Suprapubic skin (tissue), 4 donors: ENCODE results near the gene NBPF6. TPM values are rescaled to one million over a fixed set of nuclear protein-coding genes. Genes with fewer than 3 reads are reported as not detected.
"Not testable (repeated sequence)": the region's sequence is repeated elsewhere in the genome, so short reads cannot be mapped to it uniquely, and the experiment has no call there.

Source experiments
- DNase-seq, 2 donors: peaks; one replicate each; pipeline ENCODE4 v3.0.0-alpha.2; 2019; ENCODE audit warnings: low spot score in 2 of 2
- H3K27ac ChIP-seq: fragments of 200-600 bp; sonication (generic); one replicate; pipeline ENCODE4 v1.5.1; 2019
- H3K27me3 ChIP-seq: fragments of 200-600 bp; sonication (generic); one replicate; pipeline ENCODE4 v1.5.1; 2019
- H3K36me3 ChIP-seq: fragments of 200-600 bp; sonication (generic); one replicate; pipeline ENCODE4 v1.5.1; 2019
- H3K4me1 ChIP-seq: fragments of 200-600 bp; sonication (generic); one replicate; pipeline ENCODE4 v1.5.1; 2019
- H3K4me3 ChIP-seq: fragments of 200-600 bp; sonication (generic); one replicate; pipeline ENCODE4 v1.5.1; 2019; ENCODE audit warnings: mild to moderate bottlenecking
- H3K9me3 ChIP-seq: fragments of 200-600 bp; sonication (generic); one replicate; pipeline ENCODE4 v1.5.1; 2019
- CTCF ChIP-seq, 2 donors: fragments of 200-600 bp in 1 of 2; fragments of 450-650 bp in 1 of 2; sonication (generic) in 1 of 2; IDR thresholded peaks; one replicate each; pipeline ENCODE4 v1.5.1; 2016 to 2019; ENCODE audit warnings: antibody characterized with exemption in 2 of 2, mild to moderate bottlenecking in 1 of 2, moderate library complexity in 1 of 2
- EP300 ChIP-seq: sonication (generic); formaldehyde crosslinking; IDR thresholded peaks from one replicate; pipeline ENCODE4 v1.6.1; 2017; ENCODE audit warnings: antibody characterized with exemption
- POLR2A ChIP-seq, 2 donors: fragments of 450-650 bp; IDR thresholded peaks; one replicate each; pipeline ENCODE4 v1.6.1; 2017; ENCODE audit warnings: antibody characterized with exemption in 2 of 2, mild to moderate bottlenecking in 2 of 2, moderate library complexity in 2 of 2
- POLR2AphosphoS5 ChIP-seq, 3 donors: sonication (generic); formaldehyde crosslinking; IDR thresholded peaks; one replicate each; pipeline ENCODE4 v1.6.1; 2017; ENCODE audit warnings: antibody characterized with exemption in 3 of 3
- WGBS: methylation state at CpG from one replicate; pipeline ENCODE4 v1.1.5; 2018; 5-methylcytosine and 5-hydroxymethylcytosine counted together
- total RNA-seq, 4 donors: library from RNA; depleted of rRNA; stranded (reverse); fragments of >200 nt; gene quantifications; one replicate each; pipeline ENCODE4 v1.1.0, GENCODE V29; 2016

NBPF6 gene
- total RNA-seq, 4 donors from 2014 or later, result not detected

- 77% methylated on average over 4 of the region's 4 CpGs for WGBS
- H3K9me3 ChIP-seq, H3K4me3 ChIP-seq, DNase-seq, H3K36me3 ChIP-seq, H3K27me3 ChIP-seq, H3K27ac ChIP-seq, H3K4me1 ChIP-seq: not testable (repeated sequence)
These were observed 20.6 kb downstream of the NBPF6 start for GRCh38 chr1:108470750-108471149.

GRCh38 chr1:108474516-108474915 lies 24.4 kb downstream of the NBPF6 start:
- not testable (repeated sequence) for DNase-seq, H3K27me3 ChIP-seq

GRCh38 chr1:108478429-108479015 lies 28.4 kb downstream of the NBPF6 start:
- no peak overlapping the region for H3K4me3 ChIP-seq
- H3K27me3 ChIP-seq, result no peaks in the 10 kb centered on the region
- 95% methylated on average over 2 of the region's 2 CpGs for WGBS
- no peak for TF ChIP-seq POLR2AphosphoS5 (IDR thresholded peaks at IDR 0.05)
- no peak for TF ChIP-seq EP300
- no peak for TF ChIP-seq POLR2A (IDR thresholded peaks at IDR 0.05)
- TF ChIP-seq CTCF (IDR thresholded peaks at IDR 0.05), result no peak
- no peaks in the 10 kb centered on the region for H3K4me1 ChIP-seq
- DNase-seq, result no peak
- H3K9me3 ChIP-seq, result peaks cover 15% of the 10 kb centered on the region
- H3K27ac ChIP-seq, result no peak overlapping the region
- H3K36me3 ChIP-seq, result no peaks in the 10 kb centered on the region

More at GRCh38 chr1:108474516-108474915, 24.4 kb downstream of the NBPF6 start:
- not testable (repeated sequence) for H3K36me3 ChIP-seq, H3K27ac ChIP-seq, H3K4me3 ChIP-seq, H3K9me3 ChIP-seq, H3K4me1 ChIP-seq
- 89% methylated on average over 6 of the region's 6 CpGs for WGBS

GRCh38 chr1:108482708-108483107 lies 32.6 kb downstream of the NBPF6 start:
- Histone ChIP-seq H3K4me1 (no peaks in the 10 kb centered on the region), H3K36me3 (no peaks in the 10 kb centered on the region), H3K4me3 (no peak overlapping the region), H3K27me3 (no peaks in the 10 kb centered on the region), H3K9me3 (peaks cover 15% of the 10 kb centered on the region), H3K27ac (no peak overlapping the region)
- TF ChIP-seq POLR2A (IDR thresholded peaks at IDR 0.05), result no peak
- TF ChIP-seq POLR2AphosphoS5 (IDR thresholded peaks at IDR 0.05), result no peak
- no peak for TF ChIP-seq EP300
- no peak for TF ChIP-seq CTCF (IDR thresholded peaks at IDR 0.05)
- DNase-seq, result no peak
- WGBS, result 84% methylated on average over 1 of the region's 1 CpG

- not testable (repeated sequence) for H3K36me3 ChIP-seq, H3K9me3 ChIP-seq, H3K27ac ChIP-seq, H3K4me3 ChIP-seq, H3K27me3 ChIP-seq, DNase-seq, H3K4me1 ChIP-seq
- WGBS, result 76% methylated on average over 5 of the region's 5 CpGs
These were observed 35.8 kb downstream of the NBPF6 start for GRCh38 chr1:108485990-108486389.

GRCh38 chr1:108486707-108487106 lies 36.6 kb downstream of the NBPF6 start:
- H3K27ac ChIP-seq, H3K4me1 ChIP-seq, H3K9me3 ChIP-seq, DNase-seq, H3K4me3 ChIP-seq, H3K36me3 ChIP-seq, H3K27me3 ChIP-seq: not testable (repeated sequence)
- 93% methylated on average over 11 of the region's 11 CpGs for WGBS

- not testable (repeated sequence) for H3K36me3 ChIP-seq, H3K27me3 ChIP-seq, H3K4me3 ChIP-seq, H3K27ac ChIP-seq, DNase-seq, H3K4me1 ChIP-seq, H3K9me3 ChIP-seq
- WGBS, result 93% methylated on average over 1 of the region's 1 CpG
These were observed 44.9 kb downstream of the NBPF6 start for GRCh38 chr1:108495008-108495407.

GRCh38 chr1:108496856-108497255 lies 46.7 kb downstream of the NBPF6 start:
- H3K4me3 ChIP-seq, H3K4me1 ChIP-seq, DNase-seq, H3K27ac ChIP-seq, H3K27me3 ChIP-seq, H3K36me3 ChIP-seq, H3K9me3 ChIP-seq: not testable (repeated sequence)
- WGBS, result 82% methylated on average over 4 of the region's 4 CpGs
